HG02973 (cell line): ENCODE results near the gene FMR1NB.
A peak's percentile ranks its signal among the peaks of the same experiment; 100 is the strongest.

Source experiments
- ATAC-seq: cut with Tn5 transposase; IDR thresholded peaks from one replicate; pipeline ENCODE4 v1.9.1; 2021; ENCODE audit warnings: moderate library complexity; ENCODE audit not compliant: unreplicated experiment

The FMR1NB gene

DNA sequence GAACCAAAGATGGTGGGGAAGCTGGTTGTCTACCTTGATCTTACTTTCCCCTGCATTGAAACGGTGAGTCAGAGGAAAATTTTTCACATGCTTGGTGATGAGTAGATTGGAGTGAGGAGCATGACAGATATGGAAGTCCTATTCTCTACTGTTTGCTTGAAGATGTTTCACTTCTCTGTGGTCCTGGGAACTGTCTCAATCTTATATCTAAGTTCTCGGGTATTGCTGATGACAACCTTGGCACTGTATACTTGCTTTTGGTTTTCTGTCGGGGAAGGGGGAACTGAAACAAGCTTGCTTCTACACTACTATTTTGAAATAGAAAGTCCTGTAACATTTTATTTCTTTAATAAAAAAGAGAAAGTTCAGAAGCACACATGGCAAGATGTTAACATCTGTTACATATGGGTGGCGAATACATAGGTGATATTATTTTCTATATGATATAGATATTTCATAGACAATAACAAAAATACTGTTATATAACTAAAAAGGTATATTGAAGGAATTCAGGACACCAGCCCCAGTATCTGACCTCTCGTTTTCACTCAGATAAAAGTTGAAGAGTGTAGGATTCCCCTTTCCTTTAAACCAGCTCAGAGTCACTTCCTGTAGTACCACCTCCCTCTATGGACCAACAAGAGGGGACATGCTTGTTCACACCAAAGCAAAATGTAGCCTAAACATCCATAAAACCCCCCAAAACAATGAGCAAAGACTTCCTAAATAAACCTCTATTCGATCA is 88.8 kb downstream of the FMR1NB start:
- peak; percentile 98 for ATAC-seq

DNA sequence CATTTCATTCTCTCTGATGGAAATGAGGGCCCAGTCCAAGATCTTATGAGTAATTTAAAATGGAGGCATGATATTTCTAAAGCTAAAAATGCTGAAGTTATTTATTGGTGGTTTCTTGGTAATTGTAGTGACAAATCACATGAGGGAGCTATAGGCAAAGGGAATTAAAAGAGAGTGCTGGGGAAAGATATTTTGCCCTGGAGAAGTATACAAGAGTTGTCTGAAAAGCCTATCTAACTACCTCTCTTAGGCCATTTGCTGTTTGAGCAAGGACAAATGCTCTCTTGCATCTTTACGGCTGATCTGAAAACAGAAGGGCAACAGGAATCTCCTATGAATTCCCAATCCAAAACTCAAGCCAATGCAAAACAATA is 89.4 kb downstream of the FMR1NB start:
- ATAC-seq: no peak
